ENCODE results near the gene ASCL2. TPM values are rescaled to one million over a fixed set of nuclear protein-coding genes. Genes with fewer than 3 reads are reported as not detected.

The ASCL2 gene
- total RNA-seq, 1 experiment from 2014 or later, result 32.5 TPM

GRCh38 chr11:2314136-2314524, 43.7 kb upstream of the ASCL2 start:
- POLR2A ChIA-PET, result no interaction called here
- CTCF ChIA-PET, result no interaction called here
- intact Hi-C loops (cut with micrococcal nuclease; ENCODE audit: unreplicated experiment), result no loop called here
- Mint-ChIP-seq H3K27ac (ENCODE audit: unreplicated experiment) (no peak overlapping the region), H3K4me1 (ENCODE audit: low read depth, unreplicated experiment) (no peaks in the 10 kb centered on the region), H3K4me3 (ENCODE audit: unreplicated experiment) (no peak overlapping the region), H3K27me3 (ENCODE audit: insufficient read depth, unreplicated experiment) (no peaks in the 10 kb centered on the region), H3K9me3 (ENCODE audit: unreplicated experiment) (no peaks in the 10 kb centered on the region), H3K36me3 (ENCODE audit: insufficient read depth, unreplicated experiment) (no peaks in the 10 kb centered on the region)
- no peak for DNase-seq
- TF ChIP-seq CTCF (IDR thresholded peaks at IDR 0.05; ENCODE audit: insufficient read depth in 1 of 2, low read depth in 1 of 2, low read length in 1 of 2, severe bottlenecking in 1 of 2, unreplicated experiment in 1 of 2), result no peak
- Histone ChIP-seq H3K27me3 (replicated peaks; ENCODE audit: control insufficient read depth, insufficient read depth, low read length) (no peaks in the 10 kb centered on the region), H3K4me1 (no peaks in the 10 kb centered on the region), H3K4me3 (ENCODE audit: low read depth, low read length) (no peak overlapping the region), H3K36me3 (ENCODE audit: control insufficient read depth, insufficient read depth, low read length) (no peaks in the 10 kb centered on the region), H3K9me3 (no peaks in the 10 kb centered on the region)
- BruUV-seq (replicated peaks), result no TSS peak

GRCh38 chr11:2313051-2313951, 42.9 kb upstream of the ASCL2 start:
- no TSS peak for BruUV-seq (replicated peaks)
- no peak for TF ChIP-seq CTCF (IDR thresholded peaks at IDR 0.05; ENCODE audit: insufficient read depth in 1 of 2, low read depth in 1 of 2, low read length in 1 of 2, severe bottlenecking in 1 of 2, unreplicated experiment in 1 of 2)
- no peak overlapping the region for H3K4me3 Mint-ChIP-seq (ENCODE audit: unreplicated experiment)
- H3K27ac Mint-ChIP-seq (ENCODE audit: unreplicated experiment), result no peak overlapping the region
- no peaks in the 10 kb centered on the region for H3K36me3 Mint-ChIP-seq (ENCODE audit: insufficient read depth, unreplicated experiment)
- no peak overlapping the region for H3K4me3 ChIP-seq (ENCODE audit: low read depth, low read length)
- DNase-seq, result peak in 1 of 2 experiments; percentile 21
- no peaks in the 10 kb centered on the region for H3K4me1 Mint-ChIP-seq (ENCODE audit: low read depth, unreplicated experiment)
- intact Hi-C loops (cut with micrococcal nuclease; ENCODE audit: unreplicated experiment), result no loop called here
- H3K36me3 ChIP-seq (ENCODE audit: control insufficient read depth, insufficient read depth, low read length), result no peaks in the 10 kb centered on the region
- H3K9me3 Mint-ChIP-seq (ENCODE audit: unreplicated experiment), result no peaks in the 10 kb centered on the region
- no peaks in the 10 kb centered on the region for H3K9me3 ChIP-seq
- H3K27me3 Mint-ChIP-seq (ENCODE audit: insufficient read depth, unreplicated experiment), result no peaks in the 10 kb centered on the region
- H3K4me1 ChIP-seq, result no peaks in the 10 kb centered on the region
- ChIA-PET POLR2A (no interaction called here), CTCF (no interaction called here)
- no peaks in the 10 kb centered on the region for H3K27me3 ChIP-seq (replicated peaks; ENCODE audit: control insufficient read depth, insufficient read depth, low read length)

GRCh38 chr11:2312232-2313042, 42.0 kb upstream of the ASCL2 start:
- peak in 1 of 2 experiments; percentile 26 for DNase-seq
- Mint-ChIP-seq H3K4me3 (ENCODE audit: unreplicated experiment) (no peak overlapping the region), H3K9me3 (ENCODE audit: unreplicated experiment) (no peaks in the 10 kb centered on the region), H3K27ac (ENCODE audit: unreplicated experiment) (no peak overlapping the region), H3K27me3 (ENCODE audit: insufficient read depth, unreplicated experiment) (no peaks in the 10 kb centered on the region), H3K36me3 (ENCODE audit: insufficient read depth, unreplicated experiment) (no peaks in the 10 kb centered on the region), H3K4me1 (ENCODE audit: low read depth, unreplicated experiment) (no peaks in the 10 kb centered on the region)
- TF ChIP-seq CTCF (IDR thresholded peaks at IDR 0.05; ENCODE audit: insufficient read depth in 1 of 2, low read depth in 1 of 2, low read length in 1 of 2, severe bottlenecking in 1 of 2, unreplicated experiment in 1 of 2), result no peak
- Histone ChIP-seq H3K4me3 (ENCODE audit: low read depth, low read length) (no peak overlapping the region), H3K36me3 (ENCODE audit: control insufficient read depth, insufficient read depth, low read length) (no peaks in the 10 kb centered on the region), H3K4me1 (no peaks in the 10 kb centered on the region), H3K27me3 (replicated peaks; ENCODE audit: control insufficient read depth, insufficient read depth, low read length) (no peaks in the 10 kb centered on the region), H3K9me3 (no peaks in the 10 kb centered on the region)
- ChIA-PET CTCF (no interaction called here), POLR2A (no interaction called here)
- BruUV-seq (replicated peaks), result no TSS peak
- intact Hi-C loops (cut with micrococcal nuclease; ENCODE audit: unreplicated experiment), result no loop called here

Measured in Caco-2 (cell line).